ENCODE measurements around the gene DDRGK1. TPM values are rescaled to one million over a fixed set of nuclear protein-coding genes. Genes with fewer than 3 reads are reported as not detected.

Gene DDRGK1
- total RNA-seq, 1 experiment from 2014 or later, result 72.0 TPM

- Histone ChIP-seq H3K36me3 (ENCODE audit: insufficient read depth, low read length, poor library complexity, severe bottlenecking) (peaks cover 19% of the 10 kb centered on the region), H3K27ac (ENCODE audit: low read depth, low read length, poor library complexity, severe bottlenecking) (no peak overlapping the region), H3K4me3 (ENCODE audit: low read depth, low read length, poor library complexity, severe bottlenecking) (no peak overlapping the region), H3K9me3 (ENCODE audit: low read depth, low read length, poor library complexity, severe bottlenecking) (no peaks in the 10 kb centered on the region), H3K27me3 (replicated peaks; ENCODE audit: insufficient read depth, low read depth, low read length, poor library complexity) (no peaks in the 10 kb centered on the region), H3K4me1 (ENCODE audit: insufficient read depth, low read length, poor library complexity, severe bottlenecking) (no peaks in the 10 kb centered on the region)
- CTCF ChIA-PET, result no interaction called here
- intact Hi-C loops (cut with micrococcal nuclease; ENCODE audit: unreplicated experiment), result no loop called here
- DNase-seq (ENCODE audit: low spot score), result no peak
- POLR2A ChIA-PET (ENCODE audit: low non-redundant PET), result no interaction called here
- no TSS peak for BruUV-seq (replicated peaks)
- no peak for TF ChIP-seq EZH2 (IDR thresholded peaks at IDR 0.05; ENCODE audit: borderline replicate concordance, low read depth, low read length, poor library complexity, severe bottlenecking)
- TF ChIP-seq, protein P1, sequence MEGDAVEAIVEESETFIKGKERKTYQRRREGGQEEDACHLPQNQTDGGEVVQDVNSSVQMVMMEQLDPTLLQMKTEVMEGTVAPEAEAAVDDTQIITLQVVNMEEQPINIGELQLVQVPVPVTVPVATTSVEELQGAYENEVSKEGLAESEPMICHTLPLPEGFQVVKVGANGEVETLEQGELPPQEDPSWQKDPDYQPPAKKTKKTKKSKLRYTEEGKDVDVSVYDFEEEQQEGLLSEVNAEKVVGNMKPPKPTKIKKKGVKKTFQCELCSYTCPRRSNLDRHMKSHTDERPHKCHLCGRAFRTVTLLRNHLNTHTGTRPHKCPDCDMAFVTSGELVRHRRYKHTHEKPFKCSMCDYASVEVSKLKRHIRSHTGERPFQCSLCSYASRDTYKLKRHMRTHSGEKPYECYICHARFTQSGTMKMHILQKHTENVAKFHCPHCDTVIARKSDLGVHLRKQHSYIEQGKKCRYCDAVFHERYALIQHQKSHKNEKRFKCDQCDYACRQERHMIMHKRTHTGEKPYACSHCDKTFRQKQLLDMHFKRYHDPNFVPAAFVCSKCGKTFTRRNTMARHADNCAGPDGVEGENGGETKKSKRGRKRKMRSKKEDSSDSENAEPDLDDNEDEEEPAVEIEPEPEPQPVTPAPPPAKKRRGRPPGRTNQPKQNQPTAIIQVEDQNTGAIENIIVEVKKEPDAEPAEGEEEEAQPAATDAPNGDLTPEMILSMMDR (conservative IDR thresholded peaks at IDR 0.05; ENCODE audit: low read depth, low read length), result no peak
Observed at GRCh38 chr20:3213226-3213625, 8.7 kb upstream of the DDRGK1 start.

GRCh38 chr20:3210346-3210745, 5.9 kb upstream of the DDRGK1 start:
- Histone ChIP-seq H3K36me3 (ENCODE audit: insufficient read depth, low read length, poor library complexity, severe bottlenecking) (peaks cover 13% of the 10 kb centered on the region), H3K27ac (ENCODE audit: low read depth, low read length, poor library complexity, severe bottlenecking) (peak overlapping the region; percentile 83), H3K27me3 (replicated peaks; ENCODE audit: insufficient read depth, low read depth, low read length, poor library complexity) (no peaks in the 10 kb centered on the region), H3K4me3 (ENCODE audit: low read depth, low read length, poor library complexity, severe bottlenecking) (peak overlapping the region; percentile 81), H3K4me1 (ENCODE audit: insufficient read depth, low read length, poor library complexity, severe bottlenecking) (no peaks in the 10 kb centered on the region), H3K9me3 (ENCODE audit: low read depth, low read length, poor library complexity, severe bottlenecking) (no peaks in the 10 kb centered on the region)
- no TSS peak for BruUV-seq (replicated peaks)
- ChIA-PET POLR2A (ENCODE audit: low non-redundant PET) (interaction anchor here (0.6 kb wide), 1 partner anchor 375 kb away, joined by 4 read pairs; no protein-coding TSS in a partner anchor), CTCF (no interaction called here)
- intact Hi-C loops (cut with micrococcal nuclease; ENCODE audit: unreplicated experiment), result no loop called here
- TF ChIP-seq, protein P1 (conservative IDR thresholded peaks at IDR 0.05; ENCODE audit: low read depth, low read length), result no peak
- no peak for TF ChIP-seq EZH2 (IDR thresholded peaks at IDR 0.05; ENCODE audit: borderline replicate concordance, low read depth, low read length, poor library complexity, severe bottlenecking)
- no peak for DNase-seq (ENCODE audit: low spot score)

GRCh38 chr20:3209946-3210317, 5.5 kb upstream of the DDRGK1 start:
- Histone ChIP-seq H3K27me3 (replicated peaks; ENCODE audit: insufficient read depth, low read depth, low read length, poor library complexity) (no peaks in the 10 kb centered on the region), H3K36me3 (ENCODE audit: insufficient read depth, low read length, poor library complexity, severe bottlenecking) (peaks cover 9% of the 10 kb centered on the region), H3K4me3 (ENCODE audit: low read depth, low read length, poor library complexity, severe bottlenecking) (peak overlapping the region; percentile 81), H3K9me3 (ENCODE audit: low read depth, low read length, poor library complexity, severe bottlenecking) (no peaks in the 10 kb centered on the region), H3K27ac (ENCODE audit: low read depth, low read length, poor library complexity, severe bottlenecking) (peak overlapping the region; percentile 83), H3K4me1 (ENCODE audit: insufficient read depth, low read length, poor library complexity, severe bottlenecking) (no peaks in the 10 kb centered on the region)
- DNase-seq (ENCODE audit: low spot score), result no peak
- CTCF ChIA-PET, result interaction anchor here (0.6 kb wide), 2 partner anchors 37 to 467 kb away, joined by 3 to 7 read pairs; no protein-coding TSS in a partner anchor
- BruUV-seq (replicated peaks), result no TSS peak
- POLR2A ChIA-PET (ENCODE audit: low non-redundant PET), result interaction anchor here (0.6 kb wide), 1 partner anchor 107 kb away, joined by 12 read pairs; no protein-coding TSS in a partner anchor
- intact Hi-C loops (cut with micrococcal nuclease; ENCODE audit: unreplicated experiment), result no loop called here
- TF ChIP-seq EZH2 (IDR thresholded peaks at IDR 0.05; ENCODE audit: borderline replicate concordance, low read depth, low read length, poor library complexity, severe bottlenecking), result no peak
- TF ChIP-seq, protein P1 (conservative IDR thresholded peaks at IDR 0.05; ENCODE audit: low read depth, low read length), result no peak
